GM08714 (cell line): ENCODE measurements around the gene ST6GAL1.
"Not testable (repeated sequence)": the region's sequence is repeated elsewhere in the genome, so short reads cannot be mapped to it uniquely, and the experiment has no call there.

Experiments used
- H3K4me3 ChIP-seq: fragments of 200-500 bp; sonication (Bioruptor generic); 2 replicates; pipeline ENCODE4 v1.5.1; 2014; ENCODE audit warnings: mild to moderate bottlenecking, low read length, inconsistent platforms
- ZNF274 ChIP-seq: IDR thresholded peaks from 2 replicates; pipeline ENCODE4 v1.6.1; 2012; ENCODE audit warnings: mild to moderate bottlenecking, low read depth, low read length

Gene ST6GAL1

DNA sequence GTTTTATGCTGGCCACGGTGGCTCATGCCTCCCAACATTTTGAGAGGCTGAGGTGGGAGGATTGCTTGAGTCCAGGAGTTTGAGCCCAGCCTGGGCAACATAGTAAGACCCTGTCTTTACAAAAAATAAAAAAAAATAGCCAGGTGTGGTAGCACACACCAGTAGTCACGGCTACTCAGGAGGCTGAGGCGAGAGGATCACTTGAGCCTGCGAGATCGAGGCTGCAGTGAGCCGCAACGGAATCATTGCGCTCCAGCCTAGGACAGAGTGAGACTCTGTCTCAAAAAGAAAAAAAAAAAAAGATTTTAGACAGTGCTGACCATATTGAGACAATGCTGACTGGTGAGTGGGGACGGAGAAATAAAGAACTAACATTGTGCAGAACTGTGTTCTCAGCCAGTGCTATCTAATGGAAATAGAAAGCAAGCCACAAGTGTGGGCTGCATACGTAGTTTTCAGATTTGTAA, 67.2 kb downstream of the ST6GAL1 start:
- H3K4me3 ChIP-seq: peak overlapping the region; percentile 62; the same call in 1 of the 2 replicates
- TF ChIP-seq ZNF274: no peak

DNA sequence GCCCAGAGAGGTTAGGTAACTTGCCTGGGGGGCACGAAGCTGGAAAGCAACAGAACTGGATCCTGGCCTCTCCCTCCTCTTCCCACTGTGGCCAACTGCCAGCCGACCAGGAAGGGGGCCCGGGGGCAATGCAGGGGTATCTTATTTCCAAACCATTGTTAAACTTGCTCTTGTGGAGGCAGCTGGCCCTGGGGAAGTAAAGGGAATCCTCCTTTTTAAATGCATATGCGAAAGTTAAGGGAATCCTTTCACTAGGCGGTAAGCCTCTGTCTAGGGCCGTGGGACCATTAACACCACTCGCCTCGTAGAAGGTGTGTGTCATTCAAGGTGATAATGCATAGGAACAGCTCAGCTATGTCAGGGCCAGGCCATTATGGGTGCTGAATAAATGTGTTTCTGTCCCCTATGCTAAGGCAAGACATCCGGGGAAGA, 68.6 kb downstream of the ST6GAL1 start:
- H3K4me3 ChIP-seq: peak overlapping the region; percentile 12; the same call in 1 of the 2 replicates

DNA sequence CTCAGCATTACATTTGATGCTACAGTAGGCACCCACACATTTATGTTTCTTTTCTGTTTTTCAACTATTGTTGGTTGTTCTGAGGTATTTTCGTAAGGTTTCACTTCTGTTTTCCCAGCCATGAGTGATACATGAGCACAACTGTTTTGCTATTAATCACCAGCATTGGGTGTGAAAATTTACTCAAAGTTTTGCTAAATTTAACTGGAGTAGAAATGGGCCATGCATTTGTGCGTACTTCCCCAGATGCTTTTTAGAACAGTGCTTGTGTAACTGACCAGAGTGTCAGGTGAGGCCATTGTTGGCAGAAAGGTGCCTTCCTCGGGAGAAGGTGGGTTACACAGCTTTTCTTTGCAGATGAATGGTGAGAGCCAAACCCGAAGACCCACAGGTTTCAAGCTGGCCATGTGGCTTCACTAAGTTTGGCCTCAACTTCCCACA, 70.4 kb downstream of the ST6GAL1 start:
- peak overlapping the region; percentile 46; the same call in 1 of the 2 replicates for H3K4me3 ChIP-seq

More for the DNA sequence above, 68.6 kb downstream of the ST6GAL1 start:
- TF ChIP-seq ZNF274: no peak

GRCh38 chr3:187002915-187003314, 72.6 kb downstream of the ST6GAL1 start:
- H3K4me3 ChIP-seq: no peak overlapping the region
- no peak for TF ChIP-seq ZNF274

More for the DNA sequence above, 70.4 kb downstream of the ST6GAL1 start:
- no peak for TF ChIP-seq ZNF274

DNA sequence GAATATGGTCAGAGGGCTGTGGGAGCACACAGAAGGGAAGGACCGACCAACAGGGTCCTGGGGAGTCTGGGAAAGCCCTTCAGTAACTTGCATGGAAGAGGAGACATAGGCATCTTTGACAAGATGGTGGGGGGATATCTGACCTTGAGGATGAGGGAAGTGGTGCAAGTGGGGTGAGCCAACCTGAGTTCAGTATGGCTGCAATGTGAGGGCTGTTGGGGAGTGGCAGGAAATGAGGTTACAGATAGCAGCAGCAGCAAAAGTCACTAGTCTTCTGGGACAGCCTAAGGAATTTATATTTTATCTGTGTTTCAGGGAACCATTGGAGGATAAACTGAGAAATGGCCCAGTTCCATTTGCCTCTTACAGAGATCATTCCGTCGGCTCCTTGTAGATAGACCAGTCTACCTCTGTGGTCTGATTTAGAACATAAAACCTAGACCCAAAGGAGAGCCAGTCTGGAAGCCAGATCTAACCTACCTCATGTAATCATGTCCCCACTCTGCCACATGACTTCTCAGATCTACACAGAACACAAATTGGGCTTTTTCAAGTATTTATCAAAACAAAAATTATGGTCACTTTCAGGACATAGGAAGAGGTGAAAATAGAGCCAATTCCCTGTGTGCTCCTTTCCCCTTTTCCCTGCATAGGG, 75.6 kb downstream of the ST6GAL1 start:
- no peak overlapping the region for H3K4me3 ChIP-seq
- TF ChIP-seq ZNF274: no peak

GRCh38 chr3:187006864-187007630, 76.7 kb downstream of the ST6GAL1 start:
- no peak overlapping the region for H3K4me3 ChIP-seq
- no peak for TF ChIP-seq ZNF274

- H3K4me3 ChIP-seq: not testable (repeated sequence)
Observed at GRCh38 chr3:187010382-187010781, 80.1 kb downstream of the ST6GAL1 start.

DNA sequence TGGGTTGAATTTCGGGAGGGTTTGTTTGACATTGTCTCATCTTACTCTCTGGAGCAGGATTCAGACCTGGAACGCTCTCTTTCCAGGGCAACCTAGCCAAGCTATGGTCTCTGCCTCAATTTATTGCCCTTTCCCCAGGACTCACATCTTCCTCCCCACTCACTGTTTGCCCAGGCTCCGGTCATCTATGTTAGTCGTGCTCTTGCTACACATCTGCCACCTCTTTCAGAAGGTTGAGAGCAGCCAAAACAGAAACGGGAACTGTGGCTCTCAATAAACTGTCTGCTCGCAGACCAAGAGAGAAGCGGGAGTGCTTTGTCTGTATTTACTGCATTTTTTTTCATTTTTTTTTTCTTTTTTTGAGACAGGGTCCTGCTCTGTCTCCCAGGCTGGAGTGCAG, 81.6 kb downstream of the ST6GAL1 start:
- no peak for TF ChIP-seq ZNF274
- H3K4me3 ChIP-seq: peak overlapping the region; percentile 23; the same call in 1 of the 2 replicates

- no peak for TF ChIP-seq ZNF274
- peak overlapping the region; percentile 4; the same call in 1 of the 2 replicates for H3K4me3 ChIP-seq
Observed at GRCh38 chr3:187012609-187013051, 82.3 kb downstream of the ST6GAL1 start.

- no peak overlapping the region for H3K4me3 ChIP-seq
- TF ChIP-seq ZNF274: no peak
Observed at GRCh38 chr3:187013159-187013716, 82.9 kb downstream of the ST6GAL1 start.

GRCh38 chr3:187014417-187014864, 84.1 kb downstream of the ST6GAL1 start:
- no peak for TF ChIP-seq ZNF274
- H3K4me3 ChIP-seq: no peak overlapping the region

- H3K4me3 ChIP-seq: no peak overlapping the region; the same call in 1 of the 2 replicates
Observed at GRCh38 chr3:187015903-187016638, 85.7 kb downstream of the ST6GAL1 start.

DNA sequence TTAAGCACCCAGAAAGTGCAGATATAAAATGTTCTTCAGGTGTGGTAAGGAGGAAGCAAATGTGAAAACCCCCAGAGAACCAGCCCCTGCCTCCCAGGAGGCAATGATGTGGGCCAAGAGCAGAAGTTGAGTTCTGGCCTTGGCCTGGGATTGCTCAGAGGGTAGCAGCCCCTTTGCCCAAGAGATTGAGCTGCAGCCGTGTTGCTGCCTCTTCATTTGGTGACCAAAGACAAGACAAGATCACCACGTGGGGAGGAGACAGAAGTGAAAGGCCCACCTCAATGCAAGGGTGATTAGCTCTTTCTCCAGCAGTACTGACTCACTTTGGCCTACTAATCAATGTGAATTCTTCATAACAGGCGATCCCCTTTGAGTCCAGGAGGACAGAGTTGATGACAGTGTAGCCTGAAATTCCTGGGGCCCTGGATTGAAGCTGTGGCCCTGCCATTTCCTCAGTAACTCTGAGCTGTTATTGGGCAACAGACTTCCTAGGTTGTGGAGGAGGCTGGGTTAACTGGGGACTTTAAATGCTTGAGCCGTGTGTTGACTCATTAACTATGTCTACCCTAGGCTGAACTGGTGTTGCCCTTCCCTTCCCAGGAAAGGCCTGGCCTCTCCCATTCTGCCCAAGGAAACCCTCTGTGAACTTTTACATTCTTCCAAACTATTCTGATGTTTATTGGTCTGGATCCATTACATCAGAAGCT, 86.5 kb downstream of the ST6GAL1 start:
- no peak overlapping the region; the same call in 1 of the 2 replicates for H3K4me3 ChIP-seq
- TF ChIP-seq ZNF274: no peak

More at GRCh38 chr3:187015903-187016638, 85.7 kb downstream of the ST6GAL1 start:
- no peak for TF ChIP-seq ZNF274
